OCI-LY1 (cell line): ENCODE measurements around the gene RNGTT.

ENCODE experiments used
- H2AFZ ChIP-seq: fragments of 200-600 bp; sonication (generic), shearing (Covaris generic); 2 replicates; pipeline ENCODE4 v1.6.0; 2014; ENCODE audit warnings: antibody characterized with exemption, mild to moderate bottlenecking, low read length
- H3F3A ChIP-seq: fragments of 200-600 bp; sonication (generic), shearing (Covaris generic); 2 replicates; pipeline ENCODE4 v1.6.0; 2014; ENCODE audit warnings: mild to moderate bottlenecking, antibody characterized with exemption, low read length, moderate library complexity; ENCODE audit not compliant: insufficient read depth
- H3K27ac ChIP-seq: fragments of 200-600 bp; sonication (generic); 2 replicates; pipeline ENCODE4 v1.5.1; 2014; ENCODE audit warnings: low read length, mixed run types, mild to moderate bottlenecking, low read depth; ENCODE audit not compliant: poor library complexity, severe bottlenecking
- H3K27me3 ChIP-seq: fragments of 200-600 bp; sonication (generic); 2 replicates; pipeline ENCODE4 v1.6.0; 2014; ENCODE audit warnings: antibody characterized with exemption, mild to moderate bottlenecking, low read length, moderate library complexity; ENCODE audit not compliant: insufficient read depth
- H3K36me3 ChIP-seq: fragments of 200-600 bp; sonication (generic); 2 replicates; pipeline ENCODE4 v1.6.1; 2014; ENCODE audit warnings: mild to moderate bottlenecking, antibody characterized with exemption, low read length, moderate library complexity, mixed read lengths; ENCODE audit not compliant: insufficient read depth
- H3K4me1 ChIP-seq: fragments of 200-600 bp; sonication (generic); 2 replicates; pipeline ENCODE4 v1.5.1; 2014; ENCODE audit warnings: mild to moderate bottlenecking, low read length, moderate library complexity; ENCODE audit not compliant: insufficient read depth, severe bottlenecking
- H3K4me2 ChIP-seq: fragments of 200-600 bp; sonication (generic), shearing (Covaris generic); 2 replicates; pipeline ENCODE4 v1.6.1; 2014; ENCODE audit warnings: low read length
- H3K4me3 ChIP-seq: fragments of 200-600 bp; sonication (generic); 2 replicates; pipeline ENCODE4 v1.5.1; 2014; ENCODE audit warnings: low read length, low read depth, mild to moderate bottlenecking, mixed read lengths; ENCODE audit not compliant: poor library complexity, severe bottlenecking
- H3K79me2 ChIP-seq: fragments of 200-600 bp; shearing (Covaris generic); 2 replicates; pipeline ENCODE4 v1.6.1; 2016; ENCODE audit warnings: mixed run types, low read length, mixed read lengths; ENCODE audit not compliant: insufficient read depth
- H3K9ac ChIP-seq: fragments of 200-600 bp; sonication (generic), shearing (Covaris generic); 2 replicates; pipeline ENCODE4 v1.6.1; 2014; ENCODE audit warnings: mild to moderate bottlenecking, low read length, mixed read lengths
- H3K9me2 ChIP-seq: fragments of 200-600 bp; sonication (generic), shearing (Covaris generic); 2 replicates; pipeline ENCODE4 v1.6.1; 2014; ENCODE audit warnings: low read depth, mild to moderate bottlenecking, low read length, mixed read lengths
- H3K9me3 ChIP-seq: fragments of 200-600 bp; shearing (Covaris generic); 2 replicates; pipeline ENCODE4 v1.6.1; 2014; ENCODE audit warnings: low read length, mixed read lengths
- H4K20me1 ChIP-seq: fragments of 200-600 bp; sonication (generic), shearing (Covaris generic); 2 replicates; pipeline ENCODE4 v1.6.0; 2016; ENCODE audit warnings: mild to moderate bottlenecking, low read length; ENCODE audit not compliant: insufficient read depth
- EZH2 ChIP-seq: fragments of 200-600 bp; sonication (generic), shearing (Covaris generic); IDR thresholded peaks from 2 replicates; pipeline ENCODE4 v1.8.0; 2017; ENCODE audit warnings: borderline replicate concordance, mixed run types, mild to moderate bottlenecking, antibody characterized with exemption, low read length, moderate library complexity, mixed read lengths
- TF ChIP-seq, protein P1 (sequence below): fragments of 200-600 bp; sonication (generic), shearing (Covaris generic); IDR thresholded peaks from 2 replicates; pipeline ENCODE4 v1.5.1; 2017; ENCODE audit warnings: mild to moderate bottlenecking, antibody characterized with exemption, low read length, moderate library complexity, mixed read lengths

Gene RNGTT

GRCh38 chr6:88680654-88681053 lies 282.8 kb downstream of the RNGTT start:
- H3K27me3 ChIP-seq: no peaks in the 10 kb centered on the region
- no peak overlapping the region for H3K9ac ChIP-seq
- no peaks in the 10 kb centered on the region for H3K9me2 ChIP-seq
- H3K4me3 ChIP-seq: no peak overlapping the region
- no peak overlapping the region for H3K27ac ChIP-seq
- H3K9me3 ChIP-seq: no peaks in the 10 kb centered on the region
- no peaks in the 10 kb centered on the region for H4K20me1 ChIP-seq
- no peak overlapping the region for H3K4me2 ChIP-seq
- no peaks in the 10 kb centered on the region for H3K4me1 ChIP-seq
- TF ChIP-seq EZH2: no peak
- TF ChIP-seq, protein P1, sequence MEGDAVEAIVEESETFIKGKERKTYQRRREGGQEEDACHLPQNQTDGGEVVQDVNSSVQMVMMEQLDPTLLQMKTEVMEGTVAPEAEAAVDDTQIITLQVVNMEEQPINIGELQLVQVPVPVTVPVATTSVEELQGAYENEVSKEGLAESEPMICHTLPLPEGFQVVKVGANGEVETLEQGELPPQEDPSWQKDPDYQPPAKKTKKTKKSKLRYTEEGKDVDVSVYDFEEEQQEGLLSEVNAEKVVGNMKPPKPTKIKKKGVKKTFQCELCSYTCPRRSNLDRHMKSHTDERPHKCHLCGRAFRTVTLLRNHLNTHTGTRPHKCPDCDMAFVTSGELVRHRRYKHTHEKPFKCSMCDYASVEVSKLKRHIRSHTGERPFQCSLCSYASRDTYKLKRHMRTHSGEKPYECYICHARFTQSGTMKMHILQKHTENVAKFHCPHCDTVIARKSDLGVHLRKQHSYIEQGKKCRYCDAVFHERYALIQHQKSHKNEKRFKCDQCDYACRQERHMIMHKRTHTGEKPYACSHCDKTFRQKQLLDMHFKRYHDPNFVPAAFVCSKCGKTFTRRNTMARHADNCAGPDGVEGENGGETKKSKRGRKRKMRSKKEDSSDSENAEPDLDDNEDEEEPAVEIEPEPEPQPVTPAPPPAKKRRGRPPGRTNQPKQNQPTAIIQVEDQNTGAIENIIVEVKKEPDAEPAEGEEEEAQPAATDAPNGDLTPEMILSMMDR: no peak
- H3K36me3 ChIP-seq: no peaks in the 10 kb centered on the region; the same call in 1 of the 2 replicates
- H2AFZ ChIP-seq: no peak overlapping the region
- no peaks in the 10 kb centered on the region; the same call in 1 of the 2 replicates for H3F3A ChIP-seq
- no peaks in the 10 kb centered on the region for H3K79me2 ChIP-seq

DNA sequence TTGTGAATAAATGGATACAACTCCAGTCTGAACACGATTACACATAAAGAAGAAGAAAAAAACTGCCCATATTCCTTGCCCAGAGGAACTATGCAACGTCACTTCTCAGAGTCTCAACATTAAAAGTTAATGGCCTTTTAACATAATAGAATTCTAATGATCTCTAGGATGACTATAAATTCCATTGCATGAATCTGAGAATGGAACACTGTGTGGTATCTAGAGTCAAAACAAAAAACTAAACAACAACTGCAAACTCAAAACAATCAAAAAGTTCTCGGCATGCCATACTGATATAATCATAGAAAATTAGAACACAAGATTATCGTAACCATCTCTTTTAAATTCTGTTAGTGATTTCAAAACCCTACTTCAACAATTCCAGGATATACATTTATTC lies 283.6 kb downstream of the RNGTT start:
- Histone ChIP-seq H3K9me2 (no peaks in the 10 kb centered on the region), H4K20me1 (no peaks in the 10 kb centered on the region), H3K9ac (no peak overlapping the region), H3K27ac (no peak overlapping the region), H3K27me3 (no peaks in the 10 kb centered on the region), H3F3A (no peaks in the 10 kb centered on the region; the same call in 1 of the 2 replicates), H3K4me1 (no peaks in the 10 kb centered on the region), H3K4me3 (no peak overlapping the region), H3K9me3 (no peaks in the 10 kb centered on the region), H3K79me2 (no peaks in the 10 kb centered on the region), H2AFZ (no peak overlapping the region), H3K4me2 (no peak overlapping the region), H3K36me3 (no peaks in the 10 kb centered on the region; the same call in 1 of the 2 replicates)
- no peak for TF ChIP-seq EZH2
- TF ChIP-seq, protein P1: no peak

GRCh38 chr6:88677356-88677755 lies 286.1 kb downstream of the RNGTT start:
- Histone ChIP-seq H3K4me1 (no peaks in the 10 kb centered on the region), H3K9ac (no peak overlapping the region), H3K27ac (no peak overlapping the region), H3K9me2 (no peaks in the 10 kb centered on the region), H3K9me3 (no peaks in the 10 kb centered on the region), H3K4me3 (no peak overlapping the region), H3K36me3 (peaks cover 6% of the 10 kb centered on the region; the same call in 1 of the 2 replicates), H3K79me2 (no peaks in the 10 kb centered on the region), H4K20me1 (no peaks in the 10 kb centered on the region), H3F3A (no peaks in the 10 kb centered on the region), H3K27me3 (no peaks in the 10 kb centered on the region), H2AFZ (no peak overlapping the region), H3K4me2 (no peak overlapping the region)
- TF ChIP-seq EZH2: no peak
- TF ChIP-seq, protein P1: no peak
